HG02588 (cell line): ENCODE measurements around the gene IL4R.
A peak's percentile ranks its signal among the peaks of the same experiment; 100 is the strongest.

Source experiments
- ATAC-seq: cut with Tn5 transposase; IDR thresholded peaks from one replicate; pipeline ENCODE4 v1.9.1; 2021; ENCODE audit warnings: mild to moderate bottlenecking, moderate library complexity; ENCODE audit not compliant: unreplicated experiment

IL4R gene

DNA sequence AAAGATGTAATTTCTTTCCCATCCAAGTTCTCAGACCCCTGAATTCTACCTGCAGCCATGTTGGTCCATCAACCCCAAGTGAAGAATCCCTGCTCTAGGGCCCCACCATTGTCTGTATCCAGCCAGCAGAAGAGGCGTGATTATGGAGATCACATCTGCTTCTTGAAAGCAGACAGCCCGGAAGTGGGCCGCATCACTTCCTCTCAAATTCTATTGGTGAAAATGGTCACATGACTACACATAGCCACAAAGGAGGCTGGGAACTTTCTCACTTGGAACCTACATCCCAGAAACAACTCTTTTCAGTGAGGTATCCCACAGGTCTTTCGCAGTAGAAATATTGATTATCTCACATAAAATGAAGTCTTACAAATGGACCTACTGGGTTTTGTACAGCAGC, 40.1 kb downstream of the IL4R start:
- no peak for ATAC-seq

DNA sequence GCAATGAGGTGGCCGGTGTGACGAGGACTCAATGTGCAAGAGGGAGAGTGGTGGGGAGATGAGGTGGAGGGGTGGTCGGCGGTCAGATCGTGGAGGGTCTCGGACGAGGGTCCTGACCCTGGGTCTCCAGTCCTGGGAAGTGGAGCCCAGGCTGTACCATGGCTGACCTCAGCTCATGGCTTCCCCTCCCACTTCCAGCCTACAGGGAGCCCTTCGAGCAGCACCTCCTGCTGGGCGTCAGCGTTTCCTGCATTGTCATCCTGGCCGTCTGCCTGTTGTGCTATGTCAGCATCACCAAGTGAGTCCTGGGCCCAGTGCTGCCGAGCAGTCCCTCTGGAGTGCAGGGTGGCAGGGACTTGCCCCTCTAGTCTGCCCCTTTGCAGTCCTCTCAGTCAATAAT, 41.8 kb downstream of the IL4R start:
- ATAC-seq = no peak

DNA sequence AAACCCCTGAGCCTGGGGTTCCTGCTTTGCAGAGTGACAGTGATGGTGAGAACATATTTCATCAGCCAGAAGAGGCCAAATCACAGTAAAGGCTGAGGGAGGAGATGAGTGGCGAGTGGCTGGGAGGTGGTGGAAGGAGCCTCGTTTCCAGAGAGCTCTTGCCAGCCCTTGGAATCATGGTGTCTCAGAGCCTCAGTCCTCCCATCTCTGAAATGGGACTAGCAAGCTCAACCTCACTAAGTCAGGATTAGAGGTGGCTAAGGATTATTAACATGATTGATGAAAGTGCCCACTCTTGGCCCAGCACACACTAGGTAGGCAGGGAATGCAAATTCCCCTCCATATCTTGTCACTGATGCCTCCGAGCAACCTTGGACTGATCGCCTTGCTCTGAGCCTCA, 43.0 kb downstream of the IL4R start:
- ATAC-seq = no peak

DNA sequence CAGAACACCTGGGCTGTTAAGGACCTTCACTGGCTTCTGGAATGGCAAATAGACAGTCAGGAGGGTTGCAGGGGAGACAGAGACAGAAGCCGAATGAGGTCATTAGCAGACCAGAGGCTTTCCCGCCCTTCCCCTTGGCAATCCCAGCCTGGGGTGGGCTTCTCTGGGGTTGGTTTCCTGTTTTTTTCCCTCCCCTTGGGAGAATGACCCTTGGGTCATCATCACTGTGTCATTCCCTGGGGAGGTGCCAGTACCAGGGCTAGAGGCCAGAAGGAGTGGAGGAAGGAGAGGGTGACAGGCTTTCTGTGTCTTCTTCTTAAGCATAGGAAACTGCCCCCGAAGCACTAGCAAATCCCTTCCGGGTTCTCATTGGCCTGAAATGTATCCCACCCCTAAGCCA, 45.3 kb downstream of the IL4R start:
- no peak for ATAC-seq

DNA sequence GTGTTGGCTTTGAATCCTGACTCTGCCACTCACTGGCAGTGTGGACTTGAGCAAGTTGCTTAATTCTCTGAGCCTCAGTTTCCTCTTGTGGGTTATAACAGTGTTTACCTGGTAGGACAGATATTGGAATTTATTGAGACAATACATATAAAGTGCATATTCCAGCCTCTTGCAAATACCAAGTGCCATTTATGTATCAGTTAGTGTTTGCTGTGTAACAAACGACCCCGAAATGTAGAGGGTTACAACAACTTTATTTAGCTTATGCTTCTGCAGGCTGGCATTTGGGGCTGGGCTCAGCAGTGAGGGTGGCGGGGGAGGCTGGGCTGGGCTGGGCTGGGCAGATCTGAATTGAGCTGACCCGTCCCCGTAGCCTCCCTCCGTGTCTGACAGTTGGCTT, 45.8 kb downstream of the IL4R start:
- ATAC-seq = no peak

DNA sequence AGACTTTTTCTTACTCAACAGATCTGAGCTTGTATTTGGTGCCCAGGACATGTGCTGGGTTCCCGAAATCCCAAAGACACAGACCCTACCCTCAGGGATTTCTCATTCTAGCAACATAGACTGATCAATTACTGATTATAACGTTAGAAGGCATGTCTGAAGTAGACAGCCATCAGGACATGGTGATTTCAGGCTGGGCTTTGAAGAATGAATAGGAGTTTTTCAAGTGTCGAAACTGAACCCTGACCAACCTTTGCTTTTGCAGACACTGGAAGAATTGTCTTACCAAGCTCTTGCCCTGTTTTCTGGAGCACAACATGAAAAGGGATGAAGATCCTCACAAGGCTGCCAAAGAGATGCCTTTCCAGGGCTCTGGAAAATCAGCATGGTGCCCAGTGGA, 48.2 kb downstream of the IL4R start:
- ATAC-seq = no peak

DNA sequence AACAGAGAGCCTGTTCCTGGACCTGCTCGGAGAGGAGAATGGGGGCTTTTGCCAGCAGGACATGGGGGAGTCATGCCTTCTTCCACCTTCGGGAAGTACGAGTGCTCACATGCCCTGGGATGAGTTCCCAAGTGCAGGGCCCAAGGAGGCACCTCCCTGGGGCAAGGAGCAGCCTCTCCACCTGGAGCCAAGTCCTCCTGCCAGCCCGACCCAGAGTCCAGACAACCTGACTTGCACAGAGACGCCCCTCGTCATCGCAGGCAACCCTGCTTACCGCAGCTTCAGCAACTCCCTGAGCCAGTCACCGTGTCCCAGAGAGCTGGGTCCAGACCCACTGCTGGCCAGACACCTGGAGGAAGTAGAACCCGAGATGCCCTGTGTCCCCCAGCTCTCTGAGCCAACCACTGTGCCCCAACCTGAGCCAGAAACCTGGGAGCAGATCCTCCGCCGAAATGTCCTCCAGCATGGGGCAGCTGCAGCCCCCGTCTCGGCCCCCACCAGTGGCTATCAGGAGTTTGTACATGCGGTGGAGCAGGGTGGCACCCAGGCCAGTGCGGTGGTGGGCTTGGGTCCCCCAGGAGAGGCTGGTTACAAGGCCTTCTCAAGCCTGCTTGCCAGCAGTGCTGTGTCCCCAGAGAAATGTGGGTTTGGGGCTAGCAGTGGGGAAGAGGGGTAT, 48.9 kb downstream of the IL4R start:
- no peak for ATAC-seq

DNA sequence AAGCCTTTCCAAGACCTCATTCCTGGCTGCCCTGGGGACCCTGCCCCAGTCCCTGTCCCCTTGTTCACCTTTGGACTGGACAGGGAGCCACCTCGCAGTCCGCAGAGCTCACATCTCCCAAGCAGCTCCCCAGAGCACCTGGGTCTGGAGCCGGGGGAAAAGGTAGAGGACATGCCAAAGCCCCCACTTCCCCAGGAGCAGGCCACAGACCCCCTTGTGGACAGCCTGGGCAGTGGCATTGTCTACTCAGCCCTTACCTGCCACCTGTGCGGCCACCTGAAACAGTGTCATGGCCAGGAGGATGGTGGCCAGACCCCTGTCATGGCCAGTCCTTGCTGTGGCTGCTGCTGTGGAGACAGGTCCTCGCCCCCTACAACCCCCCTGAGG, 49.5 kb downstream of the IL4R start:
- ATAC-seq = no peak

DNA sequence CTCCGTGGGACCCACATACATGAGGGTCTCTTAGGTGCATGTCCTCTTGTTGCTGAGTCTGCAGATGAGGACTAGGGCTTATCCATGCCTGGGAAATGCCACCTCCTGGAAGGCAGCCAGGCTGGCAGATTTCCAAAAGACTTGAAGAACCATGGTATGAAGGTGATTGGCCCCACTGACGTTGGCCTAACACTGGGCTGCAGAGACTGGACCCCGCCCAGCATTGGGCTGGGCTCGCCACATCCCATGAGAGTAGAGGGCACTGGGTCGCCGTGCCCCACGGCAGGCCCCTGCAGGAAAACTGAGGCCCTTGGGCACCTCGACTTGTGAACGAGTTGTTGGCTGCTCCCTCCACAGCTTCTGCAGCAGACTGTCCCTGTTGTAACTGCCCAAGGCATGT, 50.0 kb downstream of the IL4R start:
- ATAC-seq = no peak

DNA sequence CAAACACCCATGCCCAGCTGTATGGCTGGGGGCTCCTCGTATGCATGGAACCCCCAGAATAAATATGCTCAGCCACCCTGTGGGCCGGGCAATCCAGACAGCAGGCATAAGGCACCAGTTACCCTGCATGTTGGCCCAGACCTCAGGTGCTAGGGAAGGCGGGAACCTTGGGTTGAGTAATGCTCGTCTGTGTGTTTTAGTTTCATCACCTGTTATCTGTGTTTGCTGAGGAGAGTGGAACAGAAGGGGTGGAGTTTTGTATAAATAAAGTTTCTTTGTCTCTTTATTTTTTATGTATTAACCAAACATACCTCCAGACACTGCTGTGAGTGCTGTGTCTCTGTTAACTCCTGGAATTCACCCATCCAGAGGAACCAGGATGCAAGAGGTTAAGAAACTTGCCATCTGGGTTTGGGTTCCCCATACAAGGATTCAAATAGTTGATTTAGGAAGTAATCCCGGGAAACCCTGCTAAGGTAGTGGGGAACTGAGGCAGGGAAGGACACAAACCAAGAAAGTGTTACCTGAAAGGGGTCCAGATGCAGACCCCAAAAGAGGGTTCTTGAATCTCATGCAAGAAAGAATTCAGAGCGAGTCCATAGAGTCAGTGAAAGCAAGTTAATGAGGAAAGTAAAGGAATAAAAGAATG, 50.8 kb downstream of the IL4R start:
- no peak for ATAC-seq

DNA sequence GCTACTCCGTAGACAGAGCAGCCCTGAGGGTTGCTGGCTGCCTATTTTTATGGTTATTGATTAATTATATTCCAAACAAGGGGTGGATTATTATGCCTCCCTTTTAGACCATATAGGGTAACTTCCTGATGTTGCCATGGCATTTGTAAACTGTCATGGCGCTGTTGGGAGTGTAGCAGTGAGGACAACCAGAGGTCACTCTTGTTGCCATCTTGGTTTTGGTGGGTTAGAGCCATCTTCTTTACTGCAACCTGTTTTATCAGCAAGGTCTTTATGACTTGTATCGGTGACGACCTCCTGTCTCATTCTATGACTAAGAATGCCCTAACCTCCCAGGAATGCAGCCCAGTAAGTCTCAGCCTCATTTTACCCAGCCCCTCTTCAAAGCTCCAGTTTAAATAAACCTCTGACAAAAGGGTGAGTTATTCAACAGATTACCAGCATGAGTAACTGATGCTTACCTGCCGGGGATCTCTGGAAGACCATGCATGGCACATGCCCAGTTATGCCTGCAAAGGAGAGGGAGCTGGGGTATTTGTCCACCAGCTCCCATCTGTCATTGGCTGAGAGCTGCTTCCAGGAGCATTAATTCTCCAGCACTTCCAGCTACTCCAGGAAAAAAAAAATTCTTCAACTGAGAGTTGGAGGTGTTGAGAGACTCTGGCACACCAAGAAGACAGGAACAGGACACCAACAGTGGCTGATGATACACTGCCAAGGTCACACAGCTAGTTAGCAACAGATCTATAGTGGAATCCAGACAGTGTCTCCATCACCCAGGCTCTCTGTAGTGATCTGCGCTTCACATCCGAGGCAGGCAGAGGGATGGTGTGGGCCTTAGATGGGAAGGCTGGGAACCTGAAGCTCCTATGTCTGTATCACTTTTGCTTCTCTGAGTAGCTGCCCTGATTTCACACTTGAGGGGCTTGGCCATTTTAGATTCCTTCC, 51.6 kb downstream of the IL4R start:
- no peak for ATAC-seq

DNA sequence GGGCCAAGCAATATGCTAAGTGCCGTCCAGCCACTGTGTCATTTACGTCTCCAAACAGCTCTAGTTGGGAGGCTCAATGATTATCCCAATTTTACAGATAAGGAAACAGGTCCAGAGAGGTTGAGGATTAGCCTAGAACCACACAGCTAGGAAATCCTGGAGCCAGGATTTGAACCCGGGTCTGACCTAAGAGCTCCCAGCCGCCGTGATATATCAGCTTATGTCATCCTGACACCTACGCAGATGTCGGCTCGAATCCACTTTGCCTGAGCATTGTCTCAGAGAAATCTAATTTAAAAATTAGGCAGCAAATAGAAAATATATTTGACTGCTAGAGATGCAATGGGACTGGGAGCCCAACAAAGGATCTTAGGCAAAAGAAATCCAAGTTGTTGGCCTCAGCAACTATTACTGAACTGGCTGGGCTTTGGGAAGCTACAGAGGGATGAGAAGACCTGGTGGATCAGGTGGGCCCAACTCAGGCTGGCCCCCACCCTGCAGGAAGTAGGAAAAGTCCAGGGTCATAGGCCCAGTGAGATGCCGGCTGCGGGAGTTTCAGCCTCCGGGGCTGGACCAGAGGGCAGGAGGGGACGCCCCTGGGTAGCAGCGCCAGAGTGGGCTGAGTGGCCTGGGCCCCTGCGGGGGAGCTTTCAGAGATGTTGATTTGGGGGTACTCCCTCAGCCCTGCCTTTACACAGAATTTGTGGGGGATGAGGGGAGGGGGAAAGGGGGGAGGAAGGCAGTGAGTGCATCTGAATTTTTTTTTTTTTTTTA, 53.1 kb downstream of the IL4R start:
- ATAC-seq = peak; percentile 16

DNA sequence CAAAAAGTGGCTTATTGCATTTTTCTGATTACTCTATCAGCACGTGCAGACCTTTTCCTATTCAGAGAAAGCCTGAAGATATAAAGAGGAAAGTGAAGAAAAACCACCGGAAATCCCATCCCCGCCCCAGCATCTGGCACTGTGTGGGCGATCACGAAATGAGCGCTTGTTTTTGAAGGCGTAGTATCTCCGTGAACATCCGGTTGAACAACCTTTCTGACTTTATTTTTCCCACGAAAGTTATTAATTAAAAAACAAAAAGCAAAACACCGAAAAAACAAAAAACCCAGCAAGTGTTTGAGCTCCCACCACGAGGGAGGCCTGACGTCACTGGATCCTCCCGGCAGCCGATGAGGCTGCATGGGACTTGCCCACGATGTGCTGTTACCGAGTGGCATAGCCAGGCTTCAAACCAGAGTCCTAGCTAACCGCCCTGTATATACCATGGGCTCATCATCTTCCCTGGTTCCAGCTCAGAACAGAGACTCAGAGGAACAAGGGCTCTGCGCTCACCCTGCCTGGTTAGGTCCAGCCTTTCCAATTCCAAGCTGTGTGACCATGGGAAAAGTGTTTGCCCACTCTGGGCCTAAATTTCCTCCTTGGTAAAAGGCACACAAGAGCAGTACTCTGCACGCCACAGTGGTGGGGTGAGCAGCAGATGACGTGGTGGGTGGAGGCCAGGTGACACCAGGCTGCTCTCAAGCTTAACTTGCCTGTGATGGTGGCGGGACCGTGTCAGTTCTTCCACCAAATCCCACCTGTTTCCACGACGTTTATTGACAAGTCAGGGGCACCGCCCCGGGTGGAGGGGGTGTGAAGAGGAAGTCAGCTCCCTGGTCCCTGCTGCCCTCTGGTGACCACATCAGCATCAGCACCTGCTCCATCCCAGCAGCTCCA, 53.9 kb downstream of the IL4R start:
- peak; percentile 65 for ATAC-seq

DNA sequence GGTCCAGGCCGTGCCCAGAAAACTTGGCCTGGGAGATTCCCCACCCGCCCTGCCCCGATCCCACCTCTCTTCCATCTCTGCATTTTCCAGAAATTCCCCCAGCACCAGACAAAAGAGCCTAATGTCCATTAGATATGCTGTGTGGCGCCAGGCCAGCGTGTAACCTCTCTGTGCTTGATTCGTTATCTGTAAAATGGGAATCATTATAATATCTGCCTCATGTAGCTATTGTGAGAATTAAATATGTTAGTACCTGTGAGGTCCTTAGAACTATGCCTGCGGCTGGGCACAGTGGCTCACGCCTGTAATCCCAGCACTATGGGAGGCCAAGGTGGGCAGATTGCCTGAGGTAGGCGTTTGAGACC, 54.6 kb downstream of the IL4R start:
- no peak for ATAC-seq

DNA sequence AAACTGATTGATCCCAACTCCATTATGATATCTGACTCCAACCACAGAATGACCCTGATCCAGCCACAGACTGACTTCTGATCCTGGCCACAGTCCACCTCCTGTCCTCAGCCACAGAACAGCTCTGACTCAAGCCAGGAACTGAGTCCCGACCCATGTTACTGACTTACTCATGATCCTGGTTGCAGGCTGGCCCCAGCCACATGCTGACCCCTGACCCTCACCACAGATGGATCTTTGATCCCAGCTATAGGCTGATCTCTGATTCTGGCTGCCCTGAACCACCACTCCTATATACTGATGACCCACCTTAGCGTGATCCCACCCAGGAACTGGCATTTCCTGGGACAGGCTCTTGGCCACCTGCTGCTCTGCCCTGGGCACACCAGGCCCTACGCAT, 56.0 kb downstream of the IL4R start:
- no peak for ATAC-seq

DNA sequence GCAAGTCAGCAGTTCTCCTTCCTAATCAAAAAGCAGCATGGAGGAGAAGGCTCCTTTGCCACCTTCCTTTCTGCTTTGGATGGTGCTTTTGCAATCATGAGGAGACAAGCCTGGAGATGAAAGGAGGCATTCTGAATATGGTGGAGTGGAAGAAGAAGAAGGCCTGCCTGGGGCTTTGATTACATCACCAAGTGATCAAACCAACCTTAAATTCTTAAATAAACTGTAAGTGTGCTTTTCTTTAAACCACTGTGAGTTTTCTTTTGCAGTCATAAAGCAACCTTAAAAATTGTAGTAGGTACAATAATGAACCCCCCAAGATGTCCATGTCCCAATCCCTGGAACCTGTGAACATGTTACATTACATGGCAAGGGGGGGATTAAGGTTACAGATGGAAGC, 56.5 kb downstream of the IL4R start:
- ATAC-seq = no peak

DNA sequence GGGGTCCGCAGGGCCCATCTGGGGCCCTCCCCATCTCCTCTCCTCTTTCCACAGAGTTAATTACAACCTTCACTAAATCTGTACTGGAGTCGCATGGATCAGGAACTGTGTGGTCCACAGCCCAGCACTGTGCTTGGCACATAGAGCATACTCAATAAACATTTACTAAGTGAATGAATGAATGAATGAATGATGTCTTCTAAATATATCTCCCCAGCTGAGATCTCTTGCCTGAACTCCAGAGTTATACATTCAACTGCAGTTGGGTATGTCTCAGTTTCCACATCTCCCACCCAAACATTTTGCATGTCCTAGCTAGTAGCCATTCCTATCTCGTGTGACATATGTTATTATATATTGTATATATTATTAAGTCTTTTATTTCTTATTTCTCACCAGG, 59.5 kb downstream of the IL4R start:
- ATAC-seq = no peak

DNA sequence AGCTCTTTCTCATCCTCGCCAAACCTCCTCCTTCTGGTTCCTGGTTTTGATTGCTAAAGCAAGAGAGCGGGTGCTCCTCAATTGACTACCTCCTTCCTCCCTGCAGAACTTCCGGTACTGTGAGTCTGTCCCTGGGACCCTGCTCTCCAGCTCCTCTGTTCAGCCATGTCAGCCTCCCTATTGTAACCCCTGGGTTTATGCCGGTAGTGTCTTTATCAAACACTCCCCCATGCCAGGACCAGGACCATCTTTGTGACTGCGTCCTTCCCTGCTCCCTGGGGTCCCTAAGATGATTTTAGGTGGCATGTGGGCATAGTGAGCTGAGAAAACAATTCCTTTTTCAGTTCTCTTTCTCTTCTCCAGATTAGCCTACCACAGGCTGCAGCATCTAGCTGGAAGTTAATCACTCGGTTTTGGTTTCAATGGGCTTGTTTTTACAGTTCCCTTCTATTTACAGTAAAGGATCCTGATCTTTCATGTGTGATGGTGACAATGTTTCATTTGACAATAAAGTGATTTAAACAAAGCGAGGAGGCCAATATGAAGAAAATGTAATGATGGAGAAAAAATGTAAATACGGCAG, 60.5 kb downstream of the IL4R start:
- peak; percentile 32 for ATAC-seq

DNA sequence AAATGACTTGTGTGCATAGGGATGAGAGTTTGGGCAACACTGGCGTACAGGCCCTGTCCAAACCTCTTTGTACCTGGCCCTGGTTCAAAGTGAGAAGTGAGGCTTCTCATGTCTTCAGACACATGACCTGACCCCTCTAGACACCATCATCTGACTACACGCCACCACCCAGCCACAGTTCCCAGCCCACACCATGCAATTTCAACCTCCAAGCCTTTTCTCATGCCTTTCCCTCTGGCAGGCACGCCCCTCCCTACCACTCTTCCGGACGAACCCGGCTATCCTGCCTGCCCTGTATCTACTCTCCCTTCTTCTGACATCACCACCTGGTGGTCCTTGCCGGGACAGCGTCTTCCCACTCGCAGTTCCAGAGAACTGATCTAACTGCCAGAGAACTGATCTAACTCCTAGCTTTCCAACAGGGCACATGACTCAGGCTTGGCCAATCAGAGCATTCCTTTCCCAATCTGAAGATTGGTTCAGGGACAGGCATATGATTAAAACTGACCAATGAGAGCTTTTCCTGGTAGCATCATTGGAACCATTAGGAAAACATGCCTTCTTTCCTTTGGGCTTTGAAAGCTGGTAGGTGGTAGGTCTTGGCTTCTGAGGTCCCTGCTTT, 61.1 kb downstream of the IL4R start:
- ATAC-seq = peak; percentile 40
